ENCODE data around the gene AHDC1.

DNA sequence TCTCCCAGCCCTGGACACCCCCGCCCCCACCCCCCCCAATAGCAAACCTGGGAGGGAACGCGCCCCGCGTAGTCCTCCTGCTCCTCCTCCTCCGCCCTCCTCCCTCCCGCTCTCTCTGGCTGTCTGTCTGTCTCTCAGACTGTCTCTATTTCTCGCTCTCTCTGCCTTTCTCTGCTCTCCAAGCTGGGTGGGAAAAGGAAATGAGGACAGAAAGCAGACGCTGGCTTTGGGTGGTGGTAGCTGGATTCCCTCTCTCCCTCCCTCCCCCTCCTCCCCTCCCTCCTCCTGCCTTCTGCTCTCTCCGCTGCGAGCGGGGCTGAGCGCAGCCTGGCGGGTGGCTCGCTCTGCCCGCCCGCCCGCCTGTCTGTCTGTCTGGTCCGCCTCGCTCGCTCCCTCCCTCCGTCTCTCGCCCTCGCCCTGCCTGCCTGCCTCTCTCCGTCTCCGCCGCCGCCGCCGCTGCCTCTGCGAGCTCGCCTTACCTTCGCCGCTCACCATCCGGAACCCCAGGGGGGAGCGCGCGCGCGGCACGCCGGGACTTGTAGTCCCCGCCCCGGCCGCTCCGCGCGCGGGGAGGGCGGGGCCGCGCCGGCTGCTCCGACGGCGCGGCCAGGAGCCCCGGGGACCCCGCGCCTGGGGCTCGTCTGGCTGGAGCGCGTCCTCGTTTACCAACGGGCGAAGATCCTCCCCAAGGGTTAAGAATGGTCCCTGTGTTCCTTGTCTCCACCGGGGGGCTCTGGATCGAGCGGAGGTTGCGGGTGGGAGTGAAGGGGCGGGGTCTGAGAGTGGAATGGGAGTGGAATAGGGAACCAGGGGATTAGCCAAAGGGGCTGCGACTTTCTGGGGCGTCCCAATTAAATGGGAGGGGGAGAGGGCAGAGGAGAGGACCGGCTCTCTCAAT is at the start of gene AHDC1:
- TF ChIP-seq, protein P1, sequence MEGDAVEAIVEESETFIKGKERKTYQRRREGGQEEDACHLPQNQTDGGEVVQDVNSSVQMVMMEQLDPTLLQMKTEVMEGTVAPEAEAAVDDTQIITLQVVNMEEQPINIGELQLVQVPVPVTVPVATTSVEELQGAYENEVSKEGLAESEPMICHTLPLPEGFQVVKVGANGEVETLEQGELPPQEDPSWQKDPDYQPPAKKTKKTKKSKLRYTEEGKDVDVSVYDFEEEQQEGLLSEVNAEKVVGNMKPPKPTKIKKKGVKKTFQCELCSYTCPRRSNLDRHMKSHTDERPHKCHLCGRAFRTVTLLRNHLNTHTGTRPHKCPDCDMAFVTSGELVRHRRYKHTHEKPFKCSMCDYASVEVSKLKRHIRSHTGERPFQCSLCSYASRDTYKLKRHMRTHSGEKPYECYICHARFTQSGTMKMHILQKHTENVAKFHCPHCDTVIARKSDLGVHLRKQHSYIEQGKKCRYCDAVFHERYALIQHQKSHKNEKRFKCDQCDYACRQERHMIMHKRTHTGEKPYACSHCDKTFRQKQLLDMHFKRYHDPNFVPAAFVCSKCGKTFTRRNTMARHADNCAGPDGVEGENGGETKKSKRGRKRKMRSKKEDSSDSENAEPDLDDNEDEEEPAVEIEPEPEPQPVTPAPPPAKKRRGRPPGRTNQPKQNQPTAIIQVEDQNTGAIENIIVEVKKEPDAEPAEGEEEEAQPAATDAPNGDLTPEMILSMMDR (IDR thresholded peaks at IDR 0.05; ENCODE audit: low read length): no peak
- TF ChIP-seq EZH2 (optimal IDR thresholded peaks at IDR 0.05; ENCODE audit: low read depth, low read length) (no peak), EZH2phosphoT487 (IDR thresholded peaks at IDR 0.05; ENCODE audit: low read length) (no peak)

Measured in MM.1S (cell line).